GM19372 (cell line): ENCODE measurements around the gene NANS.

Source experiments
- ATAC-seq: cut with Tn5 transposase; IDR thresholded peaks from one replicate; pipeline ENCODE4 v1.9.1; 2021; ENCODE audit warnings: mild to moderate bottlenecking, low read depth, moderate library complexity; ENCODE audit not compliant: unreplicated experiment

Gene NANS

GRCh38 chr9:98037357-98037756, 19.2 kb upstream of the NANS start:
- ATAC-seq: no peak

GRCh38 chr9:98038958-98039357, 17.6 kb upstream of the NANS start:
- ATAC-seq: no peak

GRCh38 chr9:98039607-98040017, 16.9 kb upstream of the NANS start:
- no peak for ATAC-seq

GRCh38 chr9:98040212-98040611, 16.3 kb upstream of the NANS start:
- ATAC-seq: no peak

- no peak for ATAC-seq
Observed at GRCh38 chr9:98043915-98044314, 12.6 kb upstream of the NANS start.

- peak; percentile 83 for ATAC-seq
Observed at GRCh38 chr9:98045234-98046179, 11.0 kb upstream of the NANS start.

GRCh38 chr9:98046180-98046543, 10.4 kb upstream of the NANS start:
- ATAC-seq: no peak

- no peak for ATAC-seq
Observed at GRCh38 chr9:98047002-98047401, 9.5 kb upstream of the NANS start.

GRCh38 chr9:98049288-98050072, 7.1 kb upstream of the NANS start:
- ATAC-seq: no peak

GRCh38 chr9:98050351-98050750, 6.2 kb upstream of the NANS start:
- ATAC-seq: no peak

- no peak for ATAC-seq
Observed at GRCh38 chr9:98054376-98054951, 2.1 kb upstream of the NANS start.

- no peak for ATAC-seq
Observed at GRCh38 chr9:98057138-98057799, 737 bp downstream of the NANS start.

GRCh38 chr9:98062161-98062560, 5.6 kb downstream of the NANS start:
- ATAC-seq: no peak

GRCh38 chr9:98064623-98065392, 8.3 kb downstream of the NANS start:
- ATAC-seq: no peak

- no peak for ATAC-seq
Observed at GRCh38 chr9:98066235-98066634, 9.7 kb downstream of the NANS start.

- ATAC-seq: no peak
Observed at GRCh38 chr9:98067184-98067583, 10.7 kb downstream of the NANS start.

GRCh38 chr9:98069551-98069950, 13.0 kb downstream of the NANS start:
- ATAC-seq: no peak

GRCh38 chr9:98070704-98071103, 14.2 kb downstream of the NANS start:
- ATAC-seq: no peak

- no peak for ATAC-seq
Observed at GRCh38 chr9:98071737-98072136, 15.2 kb downstream of the NANS start.
